Measurements from ENCODE around the gene UQCR11.

The UQCR11 gene

GRCh38 chr19:1608359-1609102 is 3.3 kb upstream of the UQCR11 start:
- ChIA-PET CTCF (interaction anchor here (1.1 to 1.9 kb wide), 3 partner anchors 19 to 64 kb away, joined by 3 to 11 read pairs (median 4); no protein-coding TSS in a partner anchor), POLR2A (no interaction called here)
- no peak for DNase-seq (ENCODE audit: low read depth, low spot score)
- H3K4me3 ChIP-seq (ENCODE audit: low read depth, low read length) = no peak overlapping the region
- no peak for TF ChIP-seq CTCF (IDR thresholded peaks at IDR 0.05; ENCODE audit: insufficient read depth, low read length, missing control alignments)

- no peak for DNase-seq (ENCODE audit: low read depth, low spot score)
- peak overlapping the region; percentile 73 for H3K4me3 ChIP-seq (ENCODE audit: low read depth, low read length)
- ChIA-PET CTCF (interaction anchor here (0.7 to 3.5 kb wide), 14 partner anchors 12 to 223 kb away, joined by 3 to 20 read pairs (median 4); partner anchors contain the start of gene MBD3), POLR2A (interaction anchor here (0.9 to 1.8 kb wide), 5 partner anchors 10 to 66 kb away, joined by 3 to 11 read pairs (median 8); partner anchors contain the start of genes MBD3 and TCF3)
- no peak for TF ChIP-seq CTCF (IDR thresholded peaks at IDR 0.05; ENCODE audit: insufficient read depth, low read length, missing control alignments)
Measured at GRCh38 chr19:1606138-1606651, 933 bp upstream of the UQCR11 start.

- TF ChIP-seq CTCF (IDR thresholded peaks at IDR 0.05; ENCODE audit: insufficient read depth, low read length, missing control alignments) = no peak
- ChIA-PET POLR2A (interaction anchor here (0.8 to 1.1 kb wide), 2 partner anchors 9 to 12 kb away, joined by 4 to 5 read pairs; partner anchors contain the start of gene MBD3), CTCF (interaction anchor here (1.1 to 1.2 kb wide), 2 partner anchors 9 to 11 kb away, joined by 4 to 5 read pairs; partner anchors contain the start of gene MBD3)
- no peak for DNase-seq (ENCODE audit: low read depth, low spot score)
- H3K4me3 ChIP-seq (ENCODE audit: low read depth, low read length) = no peak overlapping the region
Measured at GRCh38 chr19:1602091-1602707, 3.1 kb downstream of the UQCR11 start.

- ChIA-PET POLR2A (interaction anchor here (1.1 kb wide), 1 partner anchor 8 kb away, joined by 5 read pairs; the partner anchor contains the start of gene MBD3), CTCF (interaction anchor here (1.1 kb wide), 1 partner anchor 9 kb away, joined by 5 read pairs; the partner anchor contains the start of gene MBD3)
- TF ChIP-seq CTCF (IDR thresholded peaks at IDR 0.05; ENCODE audit: insufficient read depth, low read length, missing control alignments) = no peak
- H3K4me3 ChIP-seq (ENCODE audit: low read depth, low read length) = no peak overlapping the region
- no peak for DNase-seq (ENCODE audit: low read depth, low spot score)
Measured at GRCh38 chr19:1601613-1602064, 3.6 kb downstream of the UQCR11 start.

GRCh38 chr19:1599460-1599846 is 5.8 kb downstream of the UQCR11 start:
- ChIA-PET POLR2A (no interaction called here), CTCF (no interaction called here)
- DNase-seq (ENCODE audit: low read depth, low spot score) = no peak
- H3K4me3 ChIP-seq (ENCODE audit: low read depth, low read length) = no peak overlapping the region
- no peak for TF ChIP-seq CTCF (IDR thresholded peaks at IDR 0.05; ENCODE audit: insufficient read depth, low read length, missing control alignments)
